Activated naive CD8-positive, alpha-beta T cell treated with anti-CD3 and anti-CD28 coated beads, Interleukin-2, amount 50 U/mL, for 16 hours (primary cell): Measurements from ENCODE around the gene CYP2F1.
"Not testable (repeated sequence)": the region's sequence is repeated elsewhere in the genome, so short reads cannot be mapped to it uniquely, and the experiment has no call there.

Source experiments
- DNase-seq: peaks from one replicate; pipeline ENCODE4 v3.0.0-alpha.2; 2020; ENCODE audit warnings: low read depth, low spot score

CYP2F1 gene, protein sequence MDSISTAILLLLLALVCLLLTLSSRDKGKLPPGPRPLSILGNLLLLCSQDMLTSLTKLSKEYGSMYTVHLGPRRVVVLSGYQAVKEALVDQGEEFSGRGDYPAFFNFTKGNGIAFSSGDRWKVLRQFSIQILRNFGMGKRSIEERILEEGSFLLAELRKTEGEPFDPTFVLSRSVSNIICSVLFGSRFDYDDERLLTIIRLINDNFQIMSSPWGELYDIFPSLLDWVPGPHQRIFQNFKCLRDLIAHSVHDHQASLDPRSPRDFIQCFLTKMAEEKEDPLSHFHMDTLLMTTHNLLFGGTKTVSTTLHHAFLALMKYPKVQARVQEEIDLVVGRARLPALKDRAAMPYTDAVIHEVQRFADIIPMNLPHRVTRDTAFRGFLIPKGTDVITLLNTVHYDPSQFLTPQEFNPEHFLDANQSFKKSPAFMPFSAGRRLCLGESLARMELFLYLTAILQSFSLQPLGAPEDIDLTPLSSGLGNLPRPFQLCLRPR

DNA sequence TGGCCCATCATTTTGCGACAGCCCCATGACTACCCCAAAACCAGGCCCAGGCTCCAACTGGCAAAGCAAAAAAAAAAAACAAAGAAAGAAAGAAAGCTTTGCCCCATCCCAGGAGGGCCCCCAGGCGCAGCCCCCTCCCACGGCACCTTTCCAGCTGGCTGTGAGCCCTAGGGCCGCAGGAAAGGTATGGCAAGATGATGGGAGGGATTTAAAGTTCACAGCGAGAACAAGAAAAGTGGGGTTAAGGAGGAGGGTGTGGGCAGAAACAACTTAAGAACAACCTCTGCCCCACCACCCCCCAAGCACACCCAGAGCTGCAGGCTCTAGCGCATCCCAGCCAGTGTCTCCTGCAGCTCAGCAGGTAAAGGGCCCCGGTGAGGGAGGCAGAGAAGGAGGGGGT, at the start of gene CYP2F1:
CYP2F1 (plus strand) TSS at position 301 of the 400 bp plus-strand sequence. CDS start 1,757 bp downstream, outside the sequence.
- DNase-seq, result no peak

DNA sequence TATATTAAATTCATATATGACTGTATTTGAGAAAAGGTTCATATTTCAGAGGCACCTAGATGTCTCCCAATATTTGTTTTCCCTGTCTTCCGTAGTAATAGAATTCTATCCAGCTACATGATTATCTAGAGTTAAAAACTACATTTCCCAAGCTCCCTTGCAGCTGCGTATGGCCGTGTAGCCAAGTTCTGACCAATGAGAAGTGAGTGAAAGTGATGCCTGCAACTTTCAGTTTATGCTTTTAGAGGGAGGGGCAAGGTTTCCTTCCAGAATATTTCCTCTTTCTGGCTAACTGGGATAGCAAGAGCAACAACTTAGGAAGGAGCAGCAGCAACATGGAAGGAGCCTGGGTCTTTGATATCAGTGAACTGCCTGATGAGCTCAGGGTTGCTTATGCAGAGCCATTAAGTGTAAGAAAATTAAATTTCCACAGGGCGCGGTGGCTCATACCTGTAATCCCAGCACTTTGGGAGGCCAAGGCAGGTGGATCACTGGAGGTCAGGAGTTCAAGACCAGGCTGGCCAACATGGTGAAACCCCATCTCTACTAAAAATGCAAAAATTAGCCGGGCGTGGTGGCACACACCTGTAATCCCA, 49.2 kb upstream of the CYP2F1 start:
- DNase-seq, result no peak

DNA sequence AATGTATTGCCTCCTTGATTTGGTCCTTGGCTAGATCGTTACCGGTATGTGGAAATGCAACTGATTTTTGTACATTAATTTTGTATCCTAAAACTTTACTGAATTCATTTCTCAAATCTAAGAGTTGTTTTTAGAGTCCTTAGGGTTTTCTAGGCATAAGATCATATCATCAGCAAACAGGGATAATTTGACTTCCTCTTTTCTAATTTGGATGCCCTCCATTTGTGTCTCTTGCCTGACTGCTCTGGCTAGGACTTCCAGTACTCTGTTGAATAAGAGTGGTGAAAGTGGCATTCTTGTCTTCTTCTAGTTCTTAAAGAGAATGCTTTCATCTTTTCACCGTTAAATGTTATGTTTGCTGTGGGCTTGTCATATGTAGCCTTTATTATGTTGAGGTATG, 37.9 kb upstream of the CYP2F1 start:
- DNase-seq, result no peak

DNA sequence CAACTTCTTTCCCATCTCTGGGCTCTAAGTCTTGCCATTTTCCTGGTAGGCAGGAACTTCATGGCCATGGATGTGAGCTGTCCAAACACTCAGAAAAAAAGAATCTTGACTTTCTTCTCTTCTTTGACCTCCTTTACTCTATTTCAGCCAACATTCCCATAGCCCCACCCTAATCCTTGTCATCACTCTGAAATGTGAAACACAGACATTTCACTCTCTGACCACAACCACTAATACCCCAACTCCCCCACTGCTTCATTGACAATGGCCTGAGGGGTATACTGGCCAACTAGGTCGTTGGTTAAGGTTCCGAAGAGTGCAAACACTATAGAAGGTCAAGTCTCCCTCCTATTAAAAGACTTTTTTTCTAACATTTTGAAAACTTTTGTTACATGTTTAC, 30.7 kb upstream of the CYP2F1 start:
- no peak for DNase-seq

DNA sequence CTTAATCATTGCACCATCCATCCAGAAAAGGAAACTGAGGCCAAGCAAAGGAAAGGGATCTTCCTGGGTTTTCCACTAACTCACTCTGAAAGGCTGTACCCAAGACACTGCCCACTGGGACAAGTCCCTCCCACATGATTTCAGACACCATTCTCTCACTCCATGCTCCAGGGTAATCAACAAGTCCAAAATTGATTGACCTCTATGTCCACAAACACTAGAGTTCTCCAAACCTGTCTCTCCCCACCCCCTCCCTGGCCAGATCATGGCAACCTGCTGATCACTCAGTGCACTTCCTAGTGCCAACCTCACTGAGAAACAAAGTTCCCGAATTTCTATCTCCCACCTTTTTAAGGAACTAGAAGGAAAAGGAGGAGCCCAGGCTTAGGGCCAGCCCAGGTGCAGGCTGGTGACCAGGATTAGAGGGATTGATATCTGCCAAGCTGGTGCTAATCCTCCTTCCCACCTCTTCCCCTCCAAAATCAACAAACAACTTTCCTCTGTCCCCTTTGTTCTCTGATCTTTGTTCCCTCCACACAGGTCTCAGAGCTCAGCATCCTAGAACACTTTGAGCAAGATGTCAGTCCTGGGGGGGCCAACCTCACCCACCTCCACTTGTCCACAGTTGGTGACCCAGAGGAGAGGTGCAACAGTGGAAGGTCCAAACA, 28.4 kb upstream of the CYP2F1 start:
- DNase-seq, result no peak

DNA sequence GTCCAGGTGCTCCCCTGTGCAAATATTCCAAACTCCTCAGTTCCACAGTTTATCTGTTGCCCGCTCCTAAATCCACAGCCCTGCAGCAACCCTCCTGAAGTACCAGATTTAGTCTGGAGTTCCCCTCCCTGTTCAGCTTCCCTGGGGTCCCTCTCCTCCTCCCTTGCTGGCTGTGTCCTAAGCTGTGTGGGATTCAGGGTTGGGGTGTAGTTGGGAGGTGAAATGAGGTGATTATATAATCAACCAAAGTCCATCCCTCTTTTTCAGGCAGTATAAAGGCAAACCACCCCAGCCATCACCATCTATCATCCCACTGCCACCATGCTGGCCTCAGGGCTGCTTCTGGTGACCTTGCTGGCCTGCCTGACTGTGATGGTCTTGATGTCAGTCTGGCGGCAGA, 26.1 kb upstream of the CYP2F1 start, which contains the start of gene CYP2A13:
CYP2A13 (plus strand) TSS at position 301 of the 400 bp plus-strand sequence; CDS start at position 322, 21 bp downstream.
- no peak for DNase-seq

DNA sequence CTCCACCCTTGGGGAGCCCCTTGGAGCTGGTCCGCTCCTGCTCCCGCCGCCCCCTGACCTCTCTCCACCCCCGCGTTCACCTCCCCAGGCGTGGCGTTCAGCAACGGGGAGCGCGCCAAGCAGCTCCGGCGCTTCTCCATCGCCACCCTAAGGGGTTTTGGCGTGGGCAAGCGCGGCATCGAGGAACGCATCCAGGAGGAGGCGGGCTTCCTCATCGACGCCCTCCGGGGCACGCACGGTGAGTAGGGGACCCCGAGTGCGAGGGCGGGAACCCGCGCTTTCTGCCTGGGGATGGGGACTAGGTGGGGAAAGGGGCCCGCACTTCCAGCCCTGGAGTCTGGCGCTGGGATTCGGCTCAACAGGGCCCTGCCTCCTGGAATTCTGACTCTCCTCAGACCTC, 24.3 kb upstream of the CYP2F1 start:
- DNase-seq, result no peak

DNA sequence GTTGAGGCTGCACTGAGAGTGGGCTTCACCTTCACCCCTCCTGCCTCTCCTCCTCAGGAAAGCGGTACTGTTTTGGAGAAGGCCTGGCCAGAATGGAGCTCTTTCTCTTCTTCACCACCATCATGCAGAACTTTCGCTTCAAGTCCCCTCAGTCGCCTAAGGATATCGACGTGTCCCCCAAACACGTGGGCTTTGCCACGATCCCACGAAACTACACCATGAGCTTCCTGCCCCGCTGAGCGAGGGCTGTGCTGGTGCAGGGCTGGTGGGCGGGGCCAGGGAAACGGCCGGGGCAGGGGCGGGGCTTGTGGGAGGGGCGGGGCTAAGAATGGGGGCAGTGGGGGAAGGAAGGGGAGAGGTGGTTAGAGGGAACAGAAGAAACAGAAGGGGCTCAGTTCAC, 18.5 kb upstream of the CYP2F1 start:
- DNase-seq, result no peak

DNA sequence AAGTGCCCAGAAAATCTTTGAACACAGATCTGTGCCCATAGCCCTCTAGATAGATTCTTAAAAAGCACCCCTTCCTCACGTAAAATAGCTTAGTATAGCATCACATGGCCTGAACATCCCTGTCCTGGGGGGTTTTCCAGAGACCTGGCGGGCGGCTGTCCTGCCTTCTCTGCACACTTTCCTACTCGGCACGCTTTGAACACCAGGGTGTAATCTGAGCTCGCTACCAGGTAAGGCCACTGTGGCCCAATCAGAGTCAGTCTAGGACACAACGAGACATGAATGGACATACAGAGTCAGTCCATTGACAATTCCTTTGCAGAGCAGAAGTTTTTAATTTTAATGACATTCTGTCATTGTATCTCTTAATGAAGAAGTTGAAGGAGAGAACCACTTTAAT, 17.9 kb upstream of the CYP2F1 start:
- no peak for DNase-seq

DNA sequence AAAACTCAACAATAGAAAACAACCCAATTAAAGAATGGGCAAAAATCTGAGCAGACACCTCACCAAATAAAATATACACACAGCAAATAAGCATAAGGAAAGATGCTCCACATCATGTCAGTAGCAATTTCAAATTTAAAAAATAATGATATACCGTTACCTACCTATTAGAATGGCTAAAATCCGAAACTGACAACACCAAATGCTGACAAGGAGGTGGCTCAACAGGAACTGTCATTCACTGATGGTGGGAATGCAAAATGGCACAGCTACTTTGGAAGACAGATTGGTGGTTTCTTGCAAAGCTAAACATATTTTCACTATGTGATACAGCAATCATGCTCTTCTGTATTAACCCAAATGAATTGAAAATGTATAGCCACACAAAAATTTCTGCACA, 16.9 kb upstream of the CYP2F1 start:
- no peak for DNase-seq

DNA sequence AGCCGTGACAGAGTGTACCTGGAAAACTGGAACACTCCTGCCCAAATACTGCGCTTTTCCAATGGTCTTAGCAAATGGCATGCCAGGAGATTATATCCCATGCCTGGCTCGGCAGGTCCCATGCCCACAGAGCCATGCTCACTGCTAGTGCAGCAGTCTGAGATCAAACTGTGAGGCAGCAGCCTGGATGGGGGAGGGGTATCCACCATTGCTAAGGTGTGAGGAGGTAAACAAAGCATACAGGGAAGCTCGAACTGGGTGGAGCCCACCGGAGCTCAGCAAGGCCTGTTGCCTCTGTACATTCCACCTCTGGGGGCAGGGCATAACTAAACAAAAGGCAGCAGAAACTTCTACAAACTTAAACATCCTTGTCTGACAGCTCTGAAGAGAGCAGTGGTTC, 15.5 kb upstream of the CYP2F1 start:
- no peak for DNase-seq

DNA sequence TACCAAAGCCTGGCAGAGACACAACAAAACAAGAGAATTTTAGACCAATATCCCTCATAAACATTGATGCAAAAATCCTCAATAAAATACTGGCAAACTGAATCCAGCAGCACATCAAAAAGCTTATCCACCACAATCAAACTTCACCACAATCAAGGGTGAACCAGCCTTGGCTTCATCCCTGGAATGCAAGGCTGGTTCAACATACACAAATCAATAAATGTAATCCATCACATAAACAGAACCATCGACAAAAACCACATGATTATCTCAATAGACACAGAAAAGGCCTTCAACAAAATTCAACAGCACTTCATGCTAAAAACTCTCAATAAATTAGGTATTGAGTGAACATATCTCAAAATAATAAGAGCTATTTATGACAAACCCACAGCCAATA, 12.0 kb upstream of the CYP2F1 start:
- DNase-seq, result not testable (repeated sequence)

DNA sequence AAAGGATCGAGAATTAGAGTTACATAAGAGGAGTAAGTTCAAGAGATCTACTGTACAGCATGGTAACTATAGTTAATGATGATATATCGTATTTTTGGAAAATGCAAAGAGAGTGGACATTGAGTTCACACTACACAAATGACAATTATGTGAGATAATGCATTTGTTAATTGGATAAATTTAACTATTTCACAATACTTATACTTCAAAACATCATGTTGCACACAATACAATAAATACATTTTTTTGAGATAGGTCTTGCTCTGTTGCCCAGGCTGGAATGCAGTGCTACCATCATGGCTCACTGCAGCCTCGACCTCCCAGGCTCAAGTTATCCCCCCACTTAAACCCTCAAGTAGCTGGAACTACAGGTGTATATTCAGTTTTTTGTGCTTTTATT, 8.1 kb upstream of the CYP2F1 start:
- DNase-seq, result no peak

DNA sequence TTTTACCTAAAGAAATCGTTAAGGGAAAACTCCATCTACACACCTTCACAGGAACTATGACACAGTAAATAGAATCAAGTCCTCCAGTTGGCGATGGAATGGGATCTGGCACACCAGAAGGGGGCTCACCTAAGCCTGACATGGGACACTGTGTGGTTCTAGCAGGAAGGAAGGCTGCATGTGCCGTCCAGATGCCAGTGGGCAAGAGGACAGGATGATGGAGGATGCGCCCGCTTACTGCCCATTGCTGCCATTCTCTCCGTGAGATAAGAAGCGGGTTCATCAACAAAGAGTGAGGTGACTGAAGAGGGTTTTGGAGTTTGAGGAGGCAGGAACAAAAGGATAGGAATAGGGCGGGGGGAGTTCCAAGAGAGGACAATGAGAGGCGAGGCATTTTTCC, 2.9 kb upstream of the CYP2F1 start:
- DNase-seq, result no peak

DNA sequence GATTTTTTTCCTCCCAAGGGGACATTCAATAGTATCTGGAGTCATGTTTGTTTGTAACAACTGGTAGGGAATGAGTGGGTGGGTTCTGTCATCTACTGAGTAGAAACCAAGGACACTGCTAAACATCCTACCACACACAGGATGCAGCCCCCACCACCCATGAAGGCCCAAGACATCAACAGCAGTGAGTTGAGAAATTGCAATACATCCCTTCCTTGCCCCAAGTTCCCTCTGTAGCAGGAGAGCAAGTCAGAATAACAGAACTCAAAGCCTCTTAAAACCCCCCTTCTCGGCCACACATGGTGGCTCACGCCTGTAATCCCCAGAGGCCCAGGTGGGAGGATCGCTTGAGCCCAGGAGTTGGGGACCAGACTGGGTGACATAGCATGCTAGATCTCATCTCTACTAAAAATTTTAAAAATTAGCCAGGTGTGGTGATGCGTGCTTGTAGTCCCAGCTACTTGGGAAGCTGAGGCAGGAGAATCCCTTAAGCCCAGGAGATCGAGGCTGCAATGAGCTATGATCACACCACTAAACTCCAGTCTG, 2.4 kb upstream of the CYP2F1 start:
- no peak for DNase-seq

DNA sequence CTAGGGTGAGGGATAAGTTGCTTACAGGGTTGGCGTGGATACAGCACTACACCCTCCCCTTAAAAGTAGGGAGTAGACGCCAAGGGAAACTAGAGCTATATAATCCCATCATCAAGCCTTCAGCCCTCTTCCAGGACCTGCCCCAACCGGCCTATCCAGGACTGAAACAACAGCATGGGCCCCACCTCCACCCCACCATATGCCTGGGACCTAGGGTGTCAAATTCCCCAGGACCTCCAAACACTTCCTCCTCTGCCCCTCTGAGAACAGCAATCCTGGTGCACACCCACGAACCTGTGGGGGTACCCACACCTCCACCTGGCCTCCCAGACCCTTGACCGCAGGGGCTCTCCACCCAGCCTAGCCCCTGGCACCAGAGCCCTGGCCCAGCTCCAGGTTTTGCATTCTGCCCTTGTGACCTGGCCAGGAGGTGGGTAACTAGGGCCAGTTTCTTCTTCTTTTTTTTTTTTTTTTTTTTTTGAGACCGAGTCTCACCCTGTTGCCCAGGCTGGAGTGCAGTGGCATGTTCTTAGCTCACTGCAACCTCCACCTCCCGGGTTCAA, 1.4 kb upstream of the CYP2F1 start:
- DNase-seq, result no peak

DNA sequence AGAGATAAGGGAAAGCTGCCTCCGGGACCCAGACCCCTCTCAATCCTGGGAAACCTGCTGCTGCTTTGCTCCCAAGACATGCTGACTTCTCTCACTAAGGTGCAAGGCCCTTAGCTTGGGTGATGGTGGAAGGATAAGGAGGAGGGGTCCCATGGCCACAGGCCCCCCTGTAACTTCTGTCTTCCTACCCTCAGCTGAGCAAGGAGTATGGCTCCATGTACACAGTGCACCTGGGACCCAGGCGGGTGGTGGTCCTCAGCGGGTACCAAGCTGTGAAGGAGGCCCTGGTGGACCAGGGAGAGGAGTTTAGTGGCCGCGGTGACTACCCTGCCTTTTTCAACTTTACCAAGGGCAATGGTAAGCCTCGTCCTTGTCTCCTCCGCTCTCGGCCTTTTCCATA, 2.0 kb downstream of the CYP2F1 start:
- no peak for DNase-seq

DNA sequence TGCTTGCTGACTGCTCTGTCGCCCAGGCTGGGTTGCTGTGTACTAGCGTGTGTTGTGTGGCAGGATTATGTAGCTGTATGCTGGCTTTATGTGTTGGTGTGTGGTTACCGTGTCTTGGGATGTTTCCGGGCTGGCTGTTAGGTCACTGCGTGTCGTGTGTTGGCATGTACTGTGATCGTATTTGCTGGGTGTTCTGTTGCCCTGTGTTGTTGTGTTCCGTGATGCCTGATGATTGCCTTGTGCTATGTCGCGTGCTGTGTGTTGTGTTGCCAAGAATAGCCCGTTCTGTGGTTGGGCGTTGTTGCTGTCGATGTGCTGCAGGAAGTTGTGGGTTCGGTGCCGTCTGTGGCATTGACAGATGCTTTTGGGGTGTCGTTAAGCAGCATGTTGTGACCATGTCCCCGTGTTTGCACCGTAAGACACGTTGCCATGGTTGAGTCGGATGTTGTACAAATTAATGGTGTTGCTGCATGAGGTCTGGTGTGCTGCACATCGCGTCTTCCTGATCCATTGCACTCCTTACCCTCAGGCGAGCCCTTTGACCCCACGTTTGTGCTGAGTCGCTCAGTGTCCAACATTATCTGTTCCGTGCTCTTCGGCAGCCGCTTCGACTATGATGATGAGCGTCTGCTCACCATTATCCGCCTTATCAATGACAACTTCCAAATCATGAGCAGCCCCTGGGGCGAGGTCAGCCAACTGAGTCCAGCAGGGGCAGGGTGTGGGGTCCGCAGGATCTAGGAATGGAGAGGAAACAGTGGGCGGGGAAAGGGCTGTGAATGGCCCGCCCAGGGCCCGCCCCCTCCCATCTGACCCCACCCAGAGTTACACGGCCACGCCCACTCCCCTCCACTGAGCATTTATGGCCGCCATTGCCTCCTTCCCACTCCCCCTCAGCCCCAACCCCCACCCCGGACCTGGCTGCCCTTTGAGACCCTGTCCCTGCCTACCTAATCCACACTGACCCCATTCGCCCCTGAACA, 7.0 kb downstream of the CYP2F1 start:
- not testable (repeated sequence) for DNase-seq

DNA sequence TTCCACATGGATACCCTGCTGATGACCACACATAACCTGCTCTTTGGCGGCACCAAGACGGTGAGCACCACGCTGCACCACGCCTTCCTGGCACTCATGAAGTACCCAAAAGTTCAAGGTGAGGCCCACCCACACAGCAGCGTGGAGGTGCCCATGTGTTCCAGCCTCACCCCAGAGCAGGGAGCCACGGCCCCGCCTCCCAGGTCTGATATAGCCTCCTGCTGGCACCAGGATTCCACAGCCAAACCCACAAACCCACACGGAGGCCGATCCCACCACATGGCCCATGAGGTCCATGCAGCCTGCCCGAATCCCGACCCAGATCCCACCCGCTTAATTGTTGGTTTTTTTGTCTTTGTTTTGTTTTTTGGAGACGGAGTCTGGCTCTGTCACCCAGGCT, 8.6 kb downstream of the CYP2F1 start:
- not testable (repeated sequence) for DNase-seq

DNA sequence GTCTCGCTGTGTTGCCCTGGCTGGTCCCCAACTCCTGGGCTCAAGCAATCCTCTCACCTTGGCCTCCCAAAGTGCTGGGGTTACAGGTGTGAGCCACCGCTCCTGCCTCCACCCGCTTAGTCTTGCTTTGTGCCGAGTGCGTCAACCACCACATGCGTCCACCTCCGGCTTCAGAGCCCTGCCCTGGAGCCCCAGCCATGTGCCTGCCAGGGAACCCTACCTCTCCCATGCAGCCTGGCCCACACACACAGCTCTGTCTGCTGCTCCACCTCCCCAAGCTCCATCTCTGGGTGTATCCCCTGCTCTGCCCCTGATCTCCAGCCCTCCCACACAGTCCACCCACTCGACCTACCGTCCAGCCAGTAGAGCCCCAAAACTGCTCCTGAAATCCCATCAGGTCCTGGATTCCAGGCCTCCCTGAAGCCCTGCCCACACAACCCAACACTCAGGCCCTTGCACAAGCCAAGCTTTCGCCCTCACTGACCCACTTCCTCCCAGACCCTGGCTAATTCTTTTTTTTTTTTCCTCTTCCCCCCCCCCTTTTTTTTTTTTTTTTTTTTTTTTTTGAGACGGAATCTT, 9.6 kb downstream of the CYP2F1 start:
- no peak for DNase-seq
